Hippocampal formation (tissue), 2 donors: Measurements from ENCODE around the gene RBM3.
"Not testable (repeated sequence)": the region's sequence is repeated elsewhere in the genome, so short reads cannot be mapped to it uniquely, and the experiment has no call there.

ENCODE experiments used
- DNase-seq, 2 donors: peaks; one replicate each; lab custom pipeline; 2025; lab: John Stamatoyannopoulos, UW

The RBM3 gene

GRCh38 chrX:48574270-48575266 is at the start of gene RBM3:
TSS of gene RBM3 (plus strand) at chrX:48574484. CDS start at chrX:48575181, 697 bp downstream.
- peak; percentile 86 to 91 for DNase-seq

GRCh38 chrX:48525853-48526252 is 48.4 kb upstream of the RBM3 start:
- not testable (repeated sequence) for DNase-seq

GRCh38 chrX:48530736-48531135 is 43.5 kb upstream of the RBM3 start:
- no peak for DNase-seq

GRCh38 chrX:48531358-48531959 is 42.8 kb upstream of the RBM3 start:
- DNase-seq = no peak

GRCh38 chrX:48532161-48532560 is 42.1 kb upstream of the RBM3 start:
- no peak for DNase-seq

GRCh38 chrX:48533165-48533564 is 41.1 kb upstream of the RBM3 start:
- DNase-seq = no peak

GRCh38 chrX:48538641-48539344 is 35.5 kb upstream of the RBM3 start:
- no peak for DNase-seq

- DNase-seq = peak; percentile 70 to 84
These were observed 34.8 kb upstream of the RBM3 start, which contains the start of gene TBC1D25 for GRCh38 chrX:48539345-48540027. TSS of gene TBC1D25 (plus strand) at chrX:48539714. CDS start at chrX:48539798, 84 bp downstream.

GRCh38 chrX:48540028-48540375 is 34.3 kb upstream of the RBM3 start:
- no peak for DNase-seq

- no peak for DNase-seq
These were observed 33.8 kb upstream of the RBM3 start for GRCh38 chrX:48540480-48540879.

- DNase-seq = no peak
These were observed 33.0 kb upstream of the RBM3 start for GRCh38 chrX:48541140-48541814.

GRCh38 chrX:48548871-48549270 is 25.4 kb upstream of the RBM3 start:
- no peak for DNase-seq

GRCh38 chrX:48555731-48556325 is 18.5 kb upstream of the RBM3 start:
- not testable (repeated sequence) for DNase-seq

GRCh38 chrX:48558271-48558670 is 16.0 kb upstream of the RBM3 start:
- no peak for DNase-seq

- no peak for DNase-seq
These were observed 14.6 kb upstream of the RBM3 start for GRCh38 chrX:48559636-48560035.

GRCh38 chrX:48560056-48560455 is 14.2 kb upstream of the RBM3 start:
- no peak for DNase-seq

- no peak for DNase-seq
These were observed 13.6 kb upstream of the RBM3 start for GRCh38 chrX:48560681-48561080.

- DNase-seq = no peak
These were observed 4.3 kb upstream of the RBM3 start for GRCh38 chrX:48569958-48570357.

GRCh38 chrX:48573690-48574269 is 504 bp upstream of the RBM3 start:
- no peak for DNase-seq

- no peak for DNase-seq
These were observed 1.4 kb downstream of the RBM3 start for GRCh38 chrX:48575642-48576041.
